Thyroid gland (tissue), 4 donors: Measurements from ENCODE around the gene CIAO3.

ENCODE experiments used
- POLR2A ChIP-seq, 2 donors: fragments of 450-650 bp; IDR thresholded peaks; one replicate each; pipeline ENCODE4 v1.6.1; 2017; ENCODE audit warnings: antibody characterized with exemption in 2 of 2, mild to moderate bottlenecking in 2 of 2, moderate library complexity in 1 of 2
- TF ChIP-seq, protein P1 (sequence below), 6 experiments: fragments of 200-600 bp in 3 of 6; fragments of 450-650 bp in 3 of 6; sonication (generic) in 3 of 6; IDR thresholded peaks; one replicate each; pipeline ENCODE4 v1.5.1; 2016 to 2019; ENCODE audit warnings: antibody characterized with exemption in 6 of 6, mild to moderate bottlenecking in 2 of 6, inconsistent platforms in 1 of 6, moderate library complexity in 1 of 6

DNA sequence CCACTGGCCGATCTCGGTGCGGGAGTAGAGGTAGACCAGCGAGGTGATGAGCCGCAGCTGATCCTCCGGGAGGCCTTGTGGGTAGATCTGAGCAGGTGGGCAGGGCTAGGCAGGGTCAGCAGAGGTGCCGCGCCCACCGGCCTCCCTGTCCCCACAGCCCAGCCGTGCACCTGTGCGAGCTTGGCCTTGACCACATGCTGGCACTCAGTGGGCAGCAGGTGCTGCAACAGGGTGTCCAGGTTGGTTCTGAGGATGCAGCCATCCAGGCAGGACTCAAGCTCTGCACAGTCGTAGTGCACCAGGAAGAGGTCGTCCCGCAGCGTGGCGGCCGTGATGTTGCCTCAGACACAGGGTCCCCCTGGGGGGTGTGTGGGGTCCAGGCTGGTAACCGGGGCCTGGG is 32.2 kb upstream of the CIAO3 start:
- no peak for TF ChIP-seq POLR2A (IDR thresholded peaks at IDR 0.05)
- TF ChIP-seq, protein P1, sequence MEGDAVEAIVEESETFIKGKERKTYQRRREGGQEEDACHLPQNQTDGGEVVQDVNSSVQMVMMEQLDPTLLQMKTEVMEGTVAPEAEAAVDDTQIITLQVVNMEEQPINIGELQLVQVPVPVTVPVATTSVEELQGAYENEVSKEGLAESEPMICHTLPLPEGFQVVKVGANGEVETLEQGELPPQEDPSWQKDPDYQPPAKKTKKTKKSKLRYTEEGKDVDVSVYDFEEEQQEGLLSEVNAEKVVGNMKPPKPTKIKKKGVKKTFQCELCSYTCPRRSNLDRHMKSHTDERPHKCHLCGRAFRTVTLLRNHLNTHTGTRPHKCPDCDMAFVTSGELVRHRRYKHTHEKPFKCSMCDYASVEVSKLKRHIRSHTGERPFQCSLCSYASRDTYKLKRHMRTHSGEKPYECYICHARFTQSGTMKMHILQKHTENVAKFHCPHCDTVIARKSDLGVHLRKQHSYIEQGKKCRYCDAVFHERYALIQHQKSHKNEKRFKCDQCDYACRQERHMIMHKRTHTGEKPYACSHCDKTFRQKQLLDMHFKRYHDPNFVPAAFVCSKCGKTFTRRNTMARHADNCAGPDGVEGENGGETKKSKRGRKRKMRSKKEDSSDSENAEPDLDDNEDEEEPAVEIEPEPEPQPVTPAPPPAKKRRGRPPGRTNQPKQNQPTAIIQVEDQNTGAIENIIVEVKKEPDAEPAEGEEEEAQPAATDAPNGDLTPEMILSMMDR (IDR thresholded peaks at IDR 0.05): no peak
